ENCODE data around the gene ETV6.
A peak's percentile ranks its signal among the peaks of the same experiment; 100 is the strongest.

The ETV6 gene

DNA sequence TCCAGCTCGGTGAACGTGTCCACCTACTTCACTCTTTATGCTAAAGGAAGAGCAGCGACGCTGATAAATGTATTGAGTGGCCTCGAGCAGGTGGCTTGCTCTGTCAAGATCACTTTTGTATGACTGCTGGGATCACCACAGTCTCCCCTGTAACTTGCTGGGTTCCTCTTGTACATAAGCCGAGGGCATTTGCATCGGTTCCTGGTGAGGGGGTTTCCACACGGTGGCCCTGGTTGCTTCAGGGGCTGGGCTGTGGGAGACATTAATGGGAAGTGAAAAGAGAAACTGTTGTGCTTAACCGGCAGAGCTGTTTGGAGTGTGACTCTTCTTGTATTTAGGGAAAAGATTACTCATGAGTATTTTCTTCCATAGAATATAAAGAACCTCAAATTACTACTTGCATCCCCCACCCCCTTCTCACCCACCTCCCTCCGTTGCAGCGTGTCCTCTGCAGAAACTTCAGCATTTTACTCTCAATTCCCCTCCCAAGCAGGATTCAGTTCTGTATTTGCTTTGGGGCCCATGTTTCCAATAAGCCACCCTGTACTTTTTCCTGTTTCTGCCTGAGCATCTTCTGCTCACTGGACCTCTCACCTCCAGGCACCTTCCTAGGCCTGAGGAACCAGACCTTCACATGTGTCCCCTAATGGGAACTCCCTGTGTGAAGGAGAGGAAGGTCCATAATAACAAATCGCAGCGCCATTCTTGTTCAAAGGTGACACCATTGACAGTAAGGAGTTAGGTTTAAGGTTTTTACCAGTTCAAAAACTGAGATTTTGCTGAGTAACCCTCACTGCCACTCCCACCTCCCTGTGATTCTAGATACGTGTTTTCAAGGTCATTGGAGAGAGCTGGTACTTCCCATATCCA, 187.0 kb downstream of the ETV6 start:
- Mint-ChIP-seq H3K9me3 (no peaks in the 10 kb centered on the region), H3K27me3 (no peaks in the 10 kb centered on the region), H3K27ac (peak overlapping the region; percentile 72 to 77), H3K4me1 (peaks cover 69% of the 10 kb centered on the region), H3K4me3 (peak overlapping the region; percentile 65 to 76)
- DNase-seq (peak; percentile 24 to 78), ATAC-seq (peak; percentile 93)

DNA sequence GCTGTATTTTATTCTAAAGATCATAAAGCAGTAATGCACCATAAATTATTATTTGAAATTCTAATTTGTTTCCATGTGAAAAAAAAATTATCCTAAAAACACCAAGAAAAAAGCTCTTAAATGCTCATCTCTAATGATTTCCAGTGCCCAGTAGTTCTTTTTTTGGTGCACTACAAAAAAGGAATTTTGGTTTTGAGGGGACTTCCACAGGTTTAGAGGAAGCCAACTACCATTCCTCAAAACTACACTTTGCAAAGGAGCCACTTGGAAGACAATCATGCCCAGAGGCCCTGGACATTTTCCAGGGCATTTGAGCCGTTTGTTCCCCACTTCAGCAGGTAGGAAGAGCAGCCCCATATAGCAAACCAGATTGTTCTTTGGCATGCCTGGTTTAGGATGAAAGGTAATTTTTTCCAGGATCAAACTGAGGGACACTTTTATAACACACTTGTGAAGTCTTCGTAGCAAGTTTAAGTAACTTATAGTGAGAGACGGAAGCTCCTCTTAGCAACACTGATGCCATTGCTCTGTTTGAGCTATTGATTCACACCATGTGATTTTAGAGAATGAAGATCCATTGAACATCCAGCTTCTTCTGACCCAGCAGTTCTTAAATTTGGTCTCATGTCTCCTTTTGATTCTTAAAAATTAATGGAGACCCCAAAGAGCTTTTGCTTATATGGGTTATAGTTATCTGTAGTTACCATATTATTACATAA, 187.9 kb downstream of the ETV6 start:
- Mint-ChIP-seq H3K27me3 (no peaks in the 10 kb centered on the region), H3K9me3 (no peaks in the 10 kb centered on the region), H3K4me1 (peaks cover 61% of the 10 kb centered on the region), H3K4me3 (peak overlapping the region in 1 of 2 donors; percentile 65), H3K27ac (peak overlapping the region in 1 of 2 donors; percentile 77)
- no peak for ATAC-seq
- no peak for DNase-seq

GRCh38 chr12:11838403-11838802, 188.9 kb downstream of the ETV6 start:
- ATAC-seq: no peak
- Mint-ChIP-seq H3K4me3 (no peak overlapping the region), H3K4me1 (peaks cover 58% of the 10 kb centered on the region), H3K9me3 (no peaks in the 10 kb centered on the region), H3K27ac (peak overlapping the region in 1 of 2 donors; percentile 6), H3K27me3 (no peaks in the 10 kb centered on the region)
- no peak for DNase-seq

GRCh38 chr12:11839091-11839641, 189.7 kb downstream of the ETV6 start:
- Mint-ChIP-seq H3K27me3 (no peaks in the 10 kb centered on the region), H3K4me1 (peaks cover 50% of the 10 kb centered on the region), H3K27ac (no peak overlapping the region), H3K9me3 (no peaks in the 10 kb centered on the region), H3K4me3 (no peak overlapping the region)
- no peak for ATAC-seq
- no peak for DNase-seq

GRCh38 chr12:11840366-11840765, 190.9 kb downstream of the ETV6 start:
- no peaks in the 10 kb centered on the region for H3K27me3 Mint-ChIP-seq
- no peak overlapping the region for H3K4me3 Mint-ChIP-seq
- DNase-seq (no peak), ATAC-seq (no peak)
- peaks cover 38% of the 10 kb centered on the region for H3K4me1 Mint-ChIP-seq
- H3K9me3 Mint-ChIP-seq: no peaks in the 10 kb centered on the region
- H3K27ac Mint-ChIP-seq: no peak overlapping the region

DNA sequence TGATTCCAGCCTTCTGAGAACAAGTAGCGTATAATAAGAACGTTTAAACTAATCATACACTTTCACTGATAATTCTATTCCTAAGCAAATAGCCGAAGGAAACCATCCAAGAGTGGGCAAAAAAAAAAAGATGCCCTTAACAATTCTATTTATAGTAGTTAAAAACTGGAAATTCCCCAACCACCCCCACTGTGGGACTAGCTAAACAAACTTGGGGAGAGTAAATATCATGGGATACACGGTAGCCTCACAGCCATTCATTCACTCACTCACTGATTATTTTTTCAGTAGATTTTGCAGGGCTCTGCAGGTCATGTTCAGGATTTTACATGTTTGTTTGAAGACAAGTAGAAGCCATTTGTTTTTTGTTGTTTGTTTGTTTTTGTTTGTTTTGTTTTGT, 197.0 kb downstream of the ETV6 start:
- Mint-ChIP-seq H3K4me3 (no peak overlapping the region), H3K9me3 (no peaks in the 10 kb centered on the region), H3K4me1 (no peaks in the 10 kb centered on the region), H3K27me3 (no peaks in the 10 kb centered on the region), H3K27ac (no peak overlapping the region)
- ATAC-seq: no peak
- no peak for DNase-seq

GRCh38 chr12:11847539-11847938, 198.1 kb downstream of the ETV6 start:
- H3K9me3 Mint-ChIP-seq: no peaks in the 10 kb centered on the region
- ATAC-seq (no peak), DNase-seq (no peak)
- H3K4me3 Mint-ChIP-seq: no peak overlapping the region
- no peaks in the 10 kb centered on the region for H3K27me3 Mint-ChIP-seq
- H3K4me1 Mint-ChIP-seq: no peaks in the 10 kb centered on the region
- H3K27ac Mint-ChIP-seq: no peak overlapping the region

DNA sequence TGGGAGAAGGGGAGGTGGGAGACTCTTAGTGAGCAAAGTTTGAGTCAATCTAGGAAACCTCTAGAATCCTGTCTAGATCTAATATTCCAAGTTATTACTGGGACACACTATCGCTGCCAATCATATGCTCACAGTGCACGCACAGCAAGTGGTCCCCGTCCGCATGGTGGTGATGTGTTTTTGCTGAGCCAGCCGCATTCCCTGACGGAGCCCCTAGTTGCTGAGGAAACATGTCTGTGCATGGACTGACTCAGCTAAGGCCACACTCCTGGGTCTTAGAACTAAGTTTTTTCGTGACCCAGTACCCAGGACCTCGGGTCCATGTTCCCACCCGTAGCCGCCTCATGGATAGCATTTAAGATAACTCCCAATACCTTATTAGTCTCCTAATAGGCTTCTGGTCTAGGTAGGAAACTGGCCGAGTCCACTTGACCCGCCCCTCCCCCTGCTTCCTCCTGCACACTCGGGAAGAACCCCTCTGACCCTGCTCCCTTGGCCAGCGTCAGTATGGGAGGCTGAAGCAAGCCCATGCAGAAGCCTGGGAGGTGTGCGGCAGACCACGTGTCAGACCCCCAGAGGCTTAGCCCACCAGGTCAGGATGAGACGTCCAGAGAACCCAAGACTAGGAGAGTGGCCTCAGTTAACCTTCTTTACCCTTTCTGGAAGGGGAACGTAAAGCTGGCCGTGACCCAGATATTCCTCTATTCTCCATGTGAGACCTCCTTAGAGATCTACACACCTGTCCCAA, 200.5 kb downstream of the ETV6 start:
- H3K4me3 Mint-ChIP-seq: no peak overlapping the region
- H3K27ac Mint-ChIP-seq: peak overlapping the region in 1 of 2 donors; percentile 72
- H3K9me3 Mint-ChIP-seq: no peaks in the 10 kb centered on the region
- H3K27me3 Mint-ChIP-seq: no peaks in the 10 kb centered on the region
- peaks cover 8% of the 10 kb centered on the region for H3K4me1 Mint-ChIP-seq
- DNase-seq (no peak), ATAC-seq (no peak)

DNA sequence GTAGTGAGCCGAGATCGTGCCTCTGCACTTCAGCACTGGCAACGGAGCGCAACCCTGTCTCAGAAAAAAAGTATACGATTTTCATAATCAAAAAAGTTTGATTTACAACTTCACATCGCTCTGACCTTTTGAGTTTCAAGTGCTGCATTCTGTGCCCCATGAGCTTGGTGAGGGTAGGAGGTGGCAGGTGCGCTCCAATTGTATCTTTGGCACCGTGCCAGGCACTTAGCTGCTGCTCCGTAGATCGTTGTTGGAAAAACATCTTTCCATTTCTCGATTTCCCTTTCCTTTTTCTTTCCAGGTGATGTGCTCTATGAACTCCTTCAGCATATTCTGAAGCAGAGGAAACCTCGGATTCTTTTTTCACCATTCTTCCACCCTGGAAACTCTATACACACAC, 203.7 kb downstream of the ETV6 start:
- ATAC-seq: no peak
- Mint-ChIP-seq H3K9me3 (no peaks in the 10 kb centered on the region), H3K4me1 (peaks cover 23% of the 10 kb centered on the region), H3K4me3 (no peak overlapping the region), H3K27me3 (no peaks in the 10 kb centered on the region), H3K27ac (no peak overlapping the region)
- DNase-seq: no peak

DNA sequence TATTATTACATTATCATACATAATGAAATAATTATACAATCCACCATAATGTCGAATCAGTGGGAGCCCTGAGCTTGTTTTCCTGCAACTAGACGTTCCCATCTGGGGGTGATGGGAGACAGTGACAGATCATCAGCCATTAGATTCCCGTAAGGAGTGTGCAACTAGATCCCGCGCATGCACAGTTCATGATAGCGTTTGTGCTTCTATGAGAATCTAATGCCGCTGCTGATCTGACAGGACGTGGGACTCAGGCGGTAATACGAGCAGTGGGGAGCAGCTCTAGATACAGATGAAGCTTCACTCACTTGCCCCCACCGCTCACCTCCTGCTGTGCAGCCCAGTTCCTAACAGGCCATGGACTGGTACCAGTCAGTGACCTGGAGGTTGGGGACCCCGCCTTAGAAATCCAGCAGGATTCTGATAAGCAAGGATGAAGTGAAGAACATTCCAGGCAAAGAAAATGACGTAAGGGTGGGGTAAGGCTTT, 204.6 kb downstream of the ETV6 start:
- no peak for DNase-seq
- Mint-ChIP-seq H3K27ac (no peak overlapping the region), H3K27me3 (no peaks in the 10 kb centered on the region), H3K9me3 (no peaks in the 10 kb centered on the region), H3K4me1 (peaks cover 23% of the 10 kb centered on the region), H3K4me3 (no peak overlapping the region)
- no peak for ATAC-seq

GRCh38 chr12:11855983-11856374, 206.5 kb downstream of the ETV6 start:
- no peak overlapping the region for H3K4me3 Mint-ChIP-seq
- H3K4me1 Mint-ChIP-seq: peaks cover 33% of the 10 kb centered on the region
- H3K9me3 Mint-ChIP-seq: no peaks in the 10 kb centered on the region
- H3K27ac Mint-ChIP-seq: peak overlapping the region in 1 of 2 donors; percentile 82
- DNase-seq (no peak), ATAC-seq (no peak)
- H3K27me3 Mint-ChIP-seq: no peaks in the 10 kb centered on the region

DNA sequence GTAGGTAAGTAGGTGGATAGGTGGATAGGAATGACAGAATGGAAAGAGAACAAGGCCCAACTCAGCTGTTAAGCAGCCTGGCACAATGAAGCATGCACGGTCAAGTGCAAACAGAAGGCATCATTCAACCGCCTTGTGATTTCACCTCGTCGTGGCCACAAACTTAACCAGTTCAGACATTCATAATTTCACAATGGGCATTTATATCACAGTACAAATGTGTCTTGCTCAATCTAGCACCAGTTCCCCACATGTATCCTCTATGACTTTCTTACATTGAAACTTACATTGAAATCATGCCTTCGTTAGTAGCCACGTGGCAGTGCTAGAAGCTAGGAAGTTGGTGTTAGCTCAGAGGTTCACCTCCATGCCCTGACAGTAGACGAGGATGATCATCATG, 207.5 kb downstream of the ETV6 start:
- Mint-ChIP-seq H3K27ac (no peak overlapping the region), H3K9me3 (no peaks in the 10 kb centered on the region), H3K4me3 (no peak overlapping the region), H3K4me1 (peaks cover 39% of the 10 kb centered on the region), H3K27me3 (no peaks in the 10 kb centered on the region)
- no peak for ATAC-seq
- DNase-seq: no peak

- DNase-seq (peak in 1 of 2 donors; percentile 17), ATAC-seq (peak; percentile 78)
- Mint-ChIP-seq H3K27ac (no peak overlapping the region), H3K4me3 (no peak overlapping the region), H3K4me1 (peaks cover 36% of the 10 kb centered on the region), H3K27me3 (no peaks in the 10 kb centered on the region), H3K9me3 (no peaks in the 10 kb centered on the region)
Observed at GRCh38 chr12:11859705-11860425, 210.4 kb downstream of the ETV6 start.

DNA sequence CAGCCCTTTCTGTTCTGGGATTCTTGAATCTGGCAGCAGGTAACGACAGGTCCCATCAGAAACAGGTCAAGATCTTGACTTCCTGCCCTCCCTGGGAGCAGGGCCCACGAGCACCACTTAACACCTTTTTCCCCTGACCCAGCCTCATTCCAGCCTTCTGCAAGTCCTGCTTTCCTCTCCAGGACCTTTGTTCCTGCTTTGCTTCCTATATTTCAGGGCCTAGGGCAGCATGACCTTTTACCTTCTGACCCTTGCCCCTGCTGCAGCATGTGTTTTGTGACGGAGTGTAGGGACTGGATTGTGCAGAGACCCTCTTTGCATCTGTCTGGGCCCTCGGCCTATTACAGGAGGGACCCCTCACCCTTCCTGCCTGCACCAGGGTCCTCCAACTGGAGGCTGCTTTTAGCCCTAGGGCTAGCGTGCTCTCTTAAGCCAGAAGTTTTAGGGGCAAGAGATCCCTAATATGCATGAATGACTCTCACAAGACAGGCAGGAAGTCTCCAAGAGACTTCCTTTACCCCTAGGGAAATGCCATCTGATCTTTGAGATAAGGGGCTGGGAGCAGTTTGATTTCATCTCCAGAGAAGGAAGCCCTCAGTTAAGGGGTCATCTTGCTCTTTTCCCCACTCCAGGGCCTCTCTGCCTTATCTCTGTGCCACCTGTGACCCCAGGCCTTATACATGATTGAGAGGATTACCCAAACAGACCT, 211.8 kb downstream of the ETV6 start:
- Mint-ChIP-seq H3K27ac (peak overlapping the region in 1 of 2 donors; percentile 80), H3K27me3 (no peaks in the 10 kb centered on the region), H3K4me3 (no peak overlapping the region), H3K9me3 (peaks cover 8 to 11% of the 10 kb centered on the region in 2 donors), H3K4me1 (peaks cover 21% of the 10 kb centered on the region)
- ATAC-seq: no peak
- no peak for DNase-seq

Data from stimulated activated naive CD8-positive, alpha-beta T cell treated with anti-CD3 and anti-CD28 coated beads, Interleukin-15, amount 100 ng/mL, for 72 hours (primary cell).